Thoracic aorta (tissue), 2 donors: ENCODE results near the gene PPP1R1B. TPM values are rescaled to one million over a fixed set of nuclear protein-coding genes. Genes with fewer than 3 reads are reported as not detected.

Experiments
- ATAC-seq: fragments of 150-250 bp; one replicate; pipeline ENCODE4 v1.8.0; 2017; ENCODE audit warnings: low read depth; ENCODE audit not compliant: insufficient number of reproducible peaks, low FRiP score
- DNase-seq: peaks from one replicate; pipeline ENCODE4 v3.0.0-alpha.2; 2020; ENCODE audit warnings: low spot score
- H3K27ac ChIP-seq, 2 donors: fragments of 200-600 bp; sonication (generic); 1 replicate in 1 of 2; 2 replicates in 1 of 2; pipeline ENCODE4 v1.5.1; 2016; ENCODE audit warnings: mild to moderate bottlenecking in 2 of 2, moderate library complexity in 2 of 2
- H3K27me3 ChIP-seq: fragments of 200-600 bp; sonication (generic); replicated peaks from 2 replicates; pipeline ENCODE4 v1.6.0; 2016; ENCODE audit warnings: mild to moderate bottlenecking; ENCODE audit not compliant: insufficient read depth
- H3K36me3 ChIP-seq: fragments of 200-600 bp; sonication (generic); one replicate; pipeline ENCODE4 v1.5.1; 2016
- H3K4me1 ChIP-seq, 2 donors: fragments of 200-600 bp; sonication (generic); 1 replicate in 1 of 2; 2 replicates in 1 of 2; pipeline versions ENCODE4 v1.5.1 to v1.6.0; 2016; ENCODE audit warnings: low read depth in 2 of 2, mild to moderate bottlenecking in 1 of 2; ENCODE audit not compliant: control insufficient read depth in 1 of 2
- H3K4me3 ChIP-seq: fragments of 200-600 bp; sonication (generic); 2 replicates; pipeline ENCODE4 v1.5.1; 2016; ENCODE audit warnings: mild to moderate bottlenecking
- H3K9me3 ChIP-seq: fragments of 200-600 bp; sonication (generic); 2 replicates; pipeline ENCODE4 v1.5.1; 2016
- total RNA-seq, 2 donors: library from RNA; depleted of rRNA; stranded (reverse); fragments of >200 nt; gene quantifications; one replicate each; pipeline versions ENCODE4 v1.1.0 to v1.2.3, GENCODE V29; 2016
- TF ChIP-seq, protein P1 (sequence below): fragments of 200-600 bp; sonication (generic); IDR thresholded peaks from one replicate; pipeline ENCODE4 v1.5.1; 2019; ENCODE audit warnings: antibody characterized with exemption

PPP1R1B gene
- total RNA-seq, 2 donors from 2014 or later: 0.27 to 2.1 TPM

DNA sequence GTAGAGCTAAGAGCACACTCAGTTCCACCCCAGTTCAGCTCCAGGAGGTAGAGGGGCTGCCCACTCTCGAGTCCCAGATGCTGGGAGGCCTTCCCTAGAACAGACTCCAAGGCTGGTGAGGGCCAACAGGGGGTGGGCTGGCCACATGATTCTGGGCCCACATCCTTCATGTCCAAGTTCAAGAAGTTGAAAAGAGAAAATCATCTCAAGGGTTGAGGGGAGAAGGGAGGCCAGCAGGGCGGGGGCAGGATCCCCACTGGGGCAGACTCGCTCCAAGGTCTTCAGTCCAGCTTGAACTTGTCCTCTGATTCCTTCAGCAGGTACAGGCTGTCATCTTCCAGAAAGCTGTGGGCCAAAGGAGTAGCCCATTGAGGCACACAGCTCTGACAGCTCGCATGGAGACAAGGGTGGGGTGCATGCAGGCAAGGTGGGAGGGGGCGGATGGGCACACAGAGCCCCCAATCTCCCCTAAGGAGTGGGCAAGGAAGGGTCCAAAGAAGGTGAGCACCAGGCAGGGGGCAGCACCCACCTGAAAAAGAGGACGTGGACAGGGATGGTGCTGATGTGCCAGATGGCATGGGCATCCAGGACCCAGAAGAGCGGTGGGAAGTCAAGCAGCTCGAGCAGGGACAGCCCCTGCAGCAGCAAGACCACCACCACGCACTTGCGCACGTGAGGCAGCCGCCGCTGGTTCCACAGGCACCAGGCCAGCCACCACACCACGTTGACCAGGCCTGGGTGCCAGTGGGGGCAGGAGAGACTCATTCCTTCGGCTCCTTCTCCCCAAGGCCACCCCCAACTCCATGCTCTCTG is 46.0 kb downstream of the PPP1R1B start:
- ATAC-seq (no peak), DNase-seq (no peak)
- Histone ChIP-seq H3K4me1 (peaks cover 27 to 61% of the 10 kb centered on the region in 2 donors), H3K9me3 (no peaks in the 10 kb centered on the region), H3K27me3 (no peaks in the 10 kb centered on the region), H3K36me3 (no peaks in the 10 kb centered on the region), H3K4me3 (no peak overlapping the region), H3K27ac (no peak overlapping the region)
- TF ChIP-seq, protein P1, sequence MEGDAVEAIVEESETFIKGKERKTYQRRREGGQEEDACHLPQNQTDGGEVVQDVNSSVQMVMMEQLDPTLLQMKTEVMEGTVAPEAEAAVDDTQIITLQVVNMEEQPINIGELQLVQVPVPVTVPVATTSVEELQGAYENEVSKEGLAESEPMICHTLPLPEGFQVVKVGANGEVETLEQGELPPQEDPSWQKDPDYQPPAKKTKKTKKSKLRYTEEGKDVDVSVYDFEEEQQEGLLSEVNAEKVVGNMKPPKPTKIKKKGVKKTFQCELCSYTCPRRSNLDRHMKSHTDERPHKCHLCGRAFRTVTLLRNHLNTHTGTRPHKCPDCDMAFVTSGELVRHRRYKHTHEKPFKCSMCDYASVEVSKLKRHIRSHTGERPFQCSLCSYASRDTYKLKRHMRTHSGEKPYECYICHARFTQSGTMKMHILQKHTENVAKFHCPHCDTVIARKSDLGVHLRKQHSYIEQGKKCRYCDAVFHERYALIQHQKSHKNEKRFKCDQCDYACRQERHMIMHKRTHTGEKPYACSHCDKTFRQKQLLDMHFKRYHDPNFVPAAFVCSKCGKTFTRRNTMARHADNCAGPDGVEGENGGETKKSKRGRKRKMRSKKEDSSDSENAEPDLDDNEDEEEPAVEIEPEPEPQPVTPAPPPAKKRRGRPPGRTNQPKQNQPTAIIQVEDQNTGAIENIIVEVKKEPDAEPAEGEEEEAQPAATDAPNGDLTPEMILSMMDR: no peak

DNA sequence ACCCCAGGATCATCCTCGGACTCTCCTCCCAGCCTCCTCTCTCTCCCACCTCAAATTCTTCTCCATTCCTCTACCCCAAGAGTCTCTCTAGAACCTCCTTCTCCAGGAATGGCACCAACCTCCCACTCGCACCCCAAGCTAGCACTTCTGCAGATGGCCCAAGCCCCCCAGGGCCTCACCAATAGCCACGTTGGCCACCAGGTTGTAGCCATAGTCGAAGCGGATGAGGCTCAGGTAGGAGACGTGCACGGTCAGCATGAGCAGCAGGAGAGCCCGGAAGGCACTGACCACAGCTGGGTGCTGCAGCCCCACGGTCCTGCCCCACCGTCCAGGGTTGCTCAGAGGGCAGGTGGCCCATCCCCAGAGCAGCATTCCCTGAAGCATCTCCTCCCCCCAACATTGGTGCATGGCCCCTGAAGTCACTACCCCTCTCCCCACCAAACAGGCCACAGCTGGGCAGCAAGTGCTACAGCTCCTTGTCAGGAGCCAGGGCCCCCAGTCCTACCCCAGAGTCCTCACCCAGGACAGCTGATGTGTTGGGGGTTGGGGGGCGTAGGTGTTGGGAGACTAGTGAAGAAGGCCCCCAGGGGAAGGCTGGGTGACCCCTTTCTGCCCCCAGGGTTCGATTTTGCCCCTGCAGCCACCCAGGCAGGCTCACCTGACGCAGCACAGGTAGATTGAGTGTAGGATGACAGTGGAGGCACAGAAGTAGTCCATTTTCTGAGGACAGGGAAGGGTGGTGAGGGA is 46.8 kb downstream of the PPP1R1B start:
- H3K36me3 ChIP-seq: no peaks in the 10 kb centered on the region
- no peak overlapping the region for H3K4me3 ChIP-seq
- H3K9me3 ChIP-seq: no peaks in the 10 kb centered on the region
- H3K27ac ChIP-seq: no peak overlapping the region
- no peaks in the 10 kb centered on the region for H3K27me3 ChIP-seq
- TF ChIP-seq, protein P1: no peak
- DNase-seq: no peak
- no peak for ATAC-seq
- peaks cover 28 to 61% of the 10 kb centered on the region in 2 donors for H3K4me1 ChIP-seq

GRCh38 chr17:39674179-39674578 is 47.4 kb downstream of the PPP1R1B start:
- no peak overlapping the region for H3K4me3 ChIP-seq
- H3K4me1 ChIP-seq: peaks cover 30 to 65% of the 10 kb centered on the region in 2 donors
- ATAC-seq (no peak), DNase-seq (no peak)
- H3K27me3 ChIP-seq: no peaks in the 10 kb centered on the region
- H3K27ac ChIP-seq: peak overlapping the region; percentile 87
- H3K9me3 ChIP-seq: no peaks in the 10 kb centered on the region
- TF ChIP-seq, protein P1: no peak
- no peaks in the 10 kb centered on the region for H3K36me3 ChIP-seq

DNA sequence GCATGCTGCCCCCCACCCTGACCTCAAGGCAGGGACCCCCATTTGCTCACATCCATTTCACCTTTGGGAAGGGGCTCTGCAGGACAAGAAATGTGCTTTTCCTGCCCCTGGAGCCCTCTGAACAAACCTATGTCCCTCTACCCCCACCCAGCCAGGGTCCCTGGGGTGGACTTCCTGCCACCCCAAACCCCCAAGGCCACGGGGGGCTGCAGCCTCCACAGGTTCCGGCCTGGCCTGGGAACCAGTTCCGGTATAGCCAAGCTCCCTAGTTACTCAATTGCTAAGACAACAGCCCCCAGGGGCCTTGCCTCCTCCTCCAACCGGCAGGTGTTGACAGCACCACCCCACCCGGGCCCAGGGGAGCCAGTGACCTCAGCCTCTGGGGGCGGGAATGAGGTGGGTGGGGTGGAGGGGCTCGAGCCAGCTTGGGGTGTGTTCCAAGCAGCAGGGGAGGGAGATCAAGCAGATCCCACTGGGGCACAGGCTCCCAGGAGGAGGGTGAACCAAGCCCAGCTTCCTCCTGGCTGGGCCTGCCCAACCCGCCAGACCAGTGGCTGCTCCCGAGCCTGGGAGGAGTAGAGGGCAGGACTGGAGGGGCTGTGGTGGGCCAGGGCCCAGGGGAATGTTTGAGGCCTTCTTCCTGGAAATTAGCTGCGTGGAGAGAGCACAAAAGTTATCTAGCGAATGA is 48.1 kb downstream of the PPP1R1B start:
- ATAC-seq: no peak
- Histone ChIP-seq H3K36me3 (no peaks in the 10 kb centered on the region), H3K27ac (peak overlapping the region; percentile 87), H3K4me1 (peaks cover 33 to 71% of the 10 kb centered on the region in 2 donors), H3K27me3 (no peaks in the 10 kb centered on the region), H3K9me3 (no peaks in the 10 kb centered on the region), H3K4me3 (no peak overlapping the region)
- DNase-seq: no peak
- TF ChIP-seq, protein P1: no peak
